IMR-90 (cell line): ENCODE data around the gene TRDN. TPM values are rescaled to one million over a fixed set of nuclear protein-coding genes. Genes with fewer than 3 reads are reported as not detected.

Source experiments
- ATAC-seq: fragments of 200-7000 bp; cut with Tn5 transposase; 2 replicates; pipeline ENCODE4 v1.9.1; 2020; ENCODE audit warnings: low read depth, mild to moderate bottlenecking, moderate library complexity
- BruUV-seq: library from RNA; stranded (reverse); fragments of 400-500 nt; replicated peaks from 2 replicates; lab custom pipeline; 2021; lab: Mats Ljungman, UMichigan
- CTCF ChIA-PET: fragments of 300-600 bp; formaldehyde crosslinking; extraction: SDS; loops from one replicate; lab custom pipeline; 2021; ENCODE audit warnings: antibody characterized with exemption; lab: Yijun Ruan, JAX
- POLR2A ChIA-PET: fragments of 300-600 bp; sonication (Branson Sonifier 250); formaldehyde crosslinking; loops from one replicate; lab custom pipeline; 2022; ENCODE audit warnings: antibody characterized with exemption; ENCODE audit not compliant: unreplicated experiment; lab: Charles Lee
- DNase-seq: peaks from one replicate; pipeline ENCODE4 v3.0.0; 2013
- H2AFZ ChIP-seq: replicated peaks from 2 replicates; pipeline ENCODE3; 2013; ENCODE audit warnings: low read length, mild to moderate bottlenecking; ENCODE audit not compliant: poor library complexity
- H2AK5ac ChIP-seq: 2 replicates; pipeline ENCODE4 v1.6.1; 2013; ENCODE audit warnings: low read depth, low read length, inconsistent platforms
- H2AK9ac ChIP-seq: replicated peaks from 2 replicates; pipeline ENCODE3; 2013; ENCODE audit warnings: mild to moderate bottlenecking, low read depth, low read length, moderate library complexity; ENCODE audit not compliant: poor library complexity
- H2BK120ac ChIP-seq: 2 replicates; pipeline ENCODE4 v1.6.1; 2013; ENCODE audit warnings: low read depth, low read length, inconsistent platforms
- H2BK15ac ChIP-seq: 3 replicates; pipeline ENCODE4 v1.6.1; 2013; ENCODE audit warnings: low read depth, low read length, inconsistent platforms
- H2BK20ac ChIP-seq: 2 replicates; pipeline ENCODE4 v1.6.1; 2013; ENCODE audit warnings: low read depth, mild to moderate bottlenecking, inconsistent platforms, low read length, moderate library complexity
- H2BK5ac ChIP-seq: 2 replicates; pipeline ENCODE4 v1.6.1; 2013; ENCODE audit warnings: mild to moderate bottlenecking, low read depth, low read length, inconsistent platforms; ENCODE audit not compliant: poor library complexity, severe bottlenecking
- H3K14ac ChIP-seq: replicated peaks from 2 replicates; pipeline ENCODE4 v1.6.1; 2013; ENCODE audit warnings: low read depth, low read length, inconsistent platforms
- H3K18ac ChIP-seq: 2 replicates; pipeline ENCODE4 v1.6.1; 2013; ENCODE audit warnings: low read depth, low read length, control low read depth
- H3K23ac ChIP-seq: 2 replicates; pipeline ENCODE4 v1.6.1; 2013; ENCODE audit warnings: low read depth, low read length, inconsistent platforms
- H3K27ac ChIP-seq: 2 replicates; pipeline ENCODE4 v1.5.1; 2013; ENCODE audit warnings: mild to moderate bottlenecking, control low read depth, low read length; ENCODE audit not compliant: insufficient read depth
- H3K27me3 ChIP-seq: 2 replicates; pipeline ENCODE4 v1.6.1; 2013; ENCODE audit warnings: low read length; ENCODE audit not compliant: control insufficient read depth, insufficient read depth
- H3K36me3 ChIP-seq: 2 replicates; pipeline ENCODE4 v1.6.1; 2013; ENCODE audit warnings: low read length, mixed read lengths; ENCODE audit not compliant: control insufficient read depth, insufficient read depth
- H3K4ac ChIP-seq: 2 replicates; pipeline ENCODE4 v1.6.1; 2013; ENCODE audit warnings: low read depth, low read length, inconsistent platforms
- H3K4me1 ChIP-seq: 2 replicates; pipeline ENCODE4 v1.6.1; 2013; ENCODE audit warnings: low read length, mixed read lengths; ENCODE audit not compliant: control insufficient read depth, insufficient read depth
- H3K4me2 ChIP-seq: 2 replicates; pipeline ENCODE4 v1.6.1; 2013; ENCODE audit warnings: low read depth, mild to moderate bottlenecking, control low read depth, low read length, moderate library complexity
- H3K4me3 ChIP-seq: 2 replicates; pipeline ENCODE4 v1.5.1; 2013; ENCODE audit warnings: low read depth, mild to moderate bottlenecking, control low read depth, low read length, moderate library complexity; ENCODE audit not compliant: insufficient read depth
- H3K56ac ChIP-seq: 2 replicates; pipeline ENCODE4 v1.6.1; 2013; ENCODE audit warnings: low read length, inconsistent platforms; ENCODE audit not compliant: insufficient read depth; ENCODE audit errors: extremely low read depth
- H3K79me1 ChIP-seq, 2 experiments: 2 replicates each; pipeline ENCODE4 v1.6.1; 2013; ENCODE audit warnings: low read length in 2 of 2, inconsistent platforms in 1 of 2, low read depth in 1 of 2
- H3K9ac ChIP-seq: 2 replicates; pipeline ENCODE4 v1.6.1; 2013; ENCODE audit warnings: low read depth, low read length, control low read depth
- H3K9me1 ChIP-seq: 2 replicates; pipeline ENCODE4 v1.6.1; 2013; ENCODE audit warnings: low read length, inconsistent platforms; ENCODE audit not compliant: insufficient read depth
- H3K9me3 ChIP-seq: 2 replicates; pipeline ENCODE4 v1.6.1; 2013; ENCODE audit warnings: low read length; ENCODE audit not compliant: control insufficient read depth, insufficient read depth
- H4K20me1 ChIP-seq: 2 replicates; pipeline ENCODE4 v1.6.1; 2013; ENCODE audit warnings: low read length, inconsistent platforms; ENCODE audit not compliant: insufficient read depth
- H4K5ac ChIP-seq: 2 replicates; pipeline ENCODE4 v1.6.1; 2013; ENCODE audit warnings: mild to moderate bottlenecking, low read depth, low read length, control low read depth
- H4K8ac ChIP-seq, 2 experiments: 2 replicates each; pipeline ENCODE4 v1.6.1; 2013; ENCODE audit warnings: low read depth in 2 of 2, low read length in 2 of 2, control low read depth in 1 of 2, inconsistent platforms in 1 of 2
- H4K91ac ChIP-seq: 2 replicates; pipeline ENCODE4 v1.6.1; 2013; ENCODE audit warnings: low read depth, low read length, inconsistent platforms; ENCODE audit not compliant: insufficient read depth
- BHLHE40 ChIP-seq: fragments of 150-350 bp; IDR thresholded peaks from 2 replicates; pipeline ENCODE4 v1.6.1; 2016; ENCODE audit warnings: mild to moderate bottlenecking, low read depth, low read length
- CEBPB ChIP-seq: IDR thresholded peaks from 2 replicates; pipeline ENCODE4 v1.6.1; 2012; ENCODE audit warnings: low read depth, low read length, improper control_type of control experiment
- CHD1 ChIP-seq: IDR thresholded peaks from 2 replicates; pipeline ENCODE4 v1.6.1; 2012; ENCODE audit warnings: low read depth, low read length, improper control_type of control experiment
- FOS ChIP-seq: fragments of 150-350 bp; IDR thresholded peaks from 2 replicates; pipeline ENCODE4 v1.6.1; 2016; ENCODE audit warnings: low read depth, low read length
- MAFK ChIP-seq: IDR thresholded peaks from 2 replicates; pipeline ENCODE4 v1.6.1; 2012; ENCODE audit warnings: low read depth, low read length, improper control_type of control experiment
- MAZ ChIP-seq: IDR thresholded peaks from 2 replicates; pipeline ENCODE4 v1.6.1; 2012; ENCODE audit warnings: low read depth, mild to moderate bottlenecking, low read length, improper control_type of control experiment, moderate library complexity, borderline replicate concordance
- MXI1 ChIP-seq: IDR thresholded peaks from 2 replicates; pipeline ENCODE4 v1.6.1; 2012; ENCODE audit warnings: low read depth, mild to moderate bottlenecking, low read length, moderate library complexity, borderline replicate concordance
- NFE2L2 ChIP-seq: fragments of 150-350 bp; IDR thresholded peaks from 2 replicates; pipeline ENCODE4 v1.6.1; 2016; ENCODE audit warnings: low read depth, mild to moderate bottlenecking, low read length
- POLR2A ChIP-seq: IDR thresholded peaks from 2 replicates; pipeline ENCODE4 v1.6.1; 2012; ENCODE audit warnings: mild to moderate bottlenecking, low read depth, low read length
- RAD21 ChIP-seq: IDR thresholded peaks from 2 replicates; pipeline ENCODE4 v1.6.1; 2012; ENCODE audit warnings: low read length, improper control_type of control experiment
- RCOR1 ChIP-seq: IDR thresholded peaks from 2 replicates; pipeline ENCODE4 v1.6.1; 2012; ENCODE audit warnings: mild to moderate bottlenecking, low read length, improper control_type of control experiment; ENCODE audit not compliant: insufficient replicate concordance
- RFX5 ChIP-seq: IDR thresholded peaks from 2 replicates; pipeline ENCODE4 v1.8.0; 2012; ENCODE audit warnings: low read depth, mild to moderate bottlenecking, low read length, moderate library complexity
- SMC3 ChIP-seq: fragments of 150-350 bp; IDR thresholded peaks from 2 replicates; pipeline ENCODE4 v1.6.1; 2016; ENCODE audit warnings: low read depth, mild to moderate bottlenecking, antibody characterized with exemption, low read length, moderate library complexity
- USF2 ChIP-seq: fragments of 150-350 bp; IDR thresholded peaks from 2 replicates; pipeline ENCODE4 v1.6.1; 2017; ENCODE audit warnings: mild to moderate bottlenecking, antibody characterized with exemption, low read length, low read depth
- WGBS, 2 experiments: methylation state at CpG; one replicate each; pipeline versions ENCODE4 v1.1.5 to v1.1.7; 2013; ENCODE audit warnings: missing lambda C conversion rate in 2 of 2; ENCODE audit not compliant: insufficient read length in 1 of 2; ENCODE audit errors: extremely low coverage in 2 of 2; 5-methylcytosine and 5-hydroxymethylcytosine counted together
- dilution Hi-C: fragments of 300-500 bp; cut with HindIII; formaldehyde crosslinking; loops from one replicate; pipeline ENCODE4 v1.14.3; 2018; ENCODE audit warnings: low sequenced_read_pairs; ENCODE audit not compliant: unreplicated experiment
- in situ Hi-C: fragments of 300-500 bp; cut with MboI; formaldehyde crosslinking; loops from 3 replicates; pipeline ENCODE4 v1.14.3; 2019; ENCODE audit warnings: low sequenced_read_pairs, inconsistent platforms, mixed read lengths
- intact Hi-C: fragments of 100-400 bp; cut with micrococcal nuclease; formaldehyde crosslinking; loops from 2 replicates; pipeline ENCODE4 v1.10.0; 2022
- polyA plus RNA-seq, 3 experiments: library from polyadenylated mRNA; depleted of rRNA; stranded (reverse); fragments of >200 nt; gene quantifications; 2 replicates each; pipeline ENCODE4 v1.2.3, GENCODE V29; 2012; ENCODE audit warnings: low replicate concordance in 1 of 3
- total RNA-seq: library from RNA; depleted of rRNA; stranded (reverse); fragments of >200 nt; gene quantifications from 2 replicates; pipeline ENCODE4 v1.2.3, GENCODE V29; 2012
- TF ChIP-seq, protein P1 (sequence below): conservative IDR thresholded peaks from 2 replicates; pipeline ENCODE4 v1.5.1; 2012; ENCODE audit warnings: mild to moderate bottlenecking, low read depth, low read length, improper control_type of control experiment
- TF ChIP-seq, protein P2 (sequence below): fragments of 150-350 bp; IDR thresholded peaks from 2 replicates; pipeline ENCODE4 v1.6.1; 2016; ENCODE audit warnings: low read depth, mild to moderate bottlenecking, low read length, moderate library complexity, borderline replicate concordance

Gene TRDN
- total and polyA plus RNA-seq, 2 of the 4 experiments (the other 2 are of a cell fraction) = not detected

DNA sequence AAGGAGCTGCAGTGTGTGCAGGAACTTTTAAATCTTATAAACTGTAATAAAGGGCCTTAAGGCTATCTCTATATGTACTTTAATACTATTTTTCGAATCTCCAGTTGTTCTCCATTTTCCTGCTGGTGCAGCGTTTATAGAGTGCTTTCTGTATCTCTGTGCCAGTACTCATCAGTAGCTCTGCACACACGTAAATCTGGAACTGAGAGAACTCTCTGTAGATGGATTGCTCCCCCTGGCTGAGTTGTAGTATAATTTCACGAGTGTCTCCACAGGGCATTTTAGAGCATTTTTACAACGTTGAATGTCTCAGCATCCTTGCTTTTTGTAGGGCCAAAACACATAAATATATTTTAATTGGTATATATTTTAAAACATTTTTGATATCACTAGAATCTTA is 256.5 kb downstream of the TRDN start:
- ATAC-seq = no peak
- intact Hi-C loops = no loop called here
- in situ Hi-C loops = no loop called here

More for the DNA sequence above, 256.5 kb downstream of the TRDN start:
- TF ChIP-seq, protein P1, sequence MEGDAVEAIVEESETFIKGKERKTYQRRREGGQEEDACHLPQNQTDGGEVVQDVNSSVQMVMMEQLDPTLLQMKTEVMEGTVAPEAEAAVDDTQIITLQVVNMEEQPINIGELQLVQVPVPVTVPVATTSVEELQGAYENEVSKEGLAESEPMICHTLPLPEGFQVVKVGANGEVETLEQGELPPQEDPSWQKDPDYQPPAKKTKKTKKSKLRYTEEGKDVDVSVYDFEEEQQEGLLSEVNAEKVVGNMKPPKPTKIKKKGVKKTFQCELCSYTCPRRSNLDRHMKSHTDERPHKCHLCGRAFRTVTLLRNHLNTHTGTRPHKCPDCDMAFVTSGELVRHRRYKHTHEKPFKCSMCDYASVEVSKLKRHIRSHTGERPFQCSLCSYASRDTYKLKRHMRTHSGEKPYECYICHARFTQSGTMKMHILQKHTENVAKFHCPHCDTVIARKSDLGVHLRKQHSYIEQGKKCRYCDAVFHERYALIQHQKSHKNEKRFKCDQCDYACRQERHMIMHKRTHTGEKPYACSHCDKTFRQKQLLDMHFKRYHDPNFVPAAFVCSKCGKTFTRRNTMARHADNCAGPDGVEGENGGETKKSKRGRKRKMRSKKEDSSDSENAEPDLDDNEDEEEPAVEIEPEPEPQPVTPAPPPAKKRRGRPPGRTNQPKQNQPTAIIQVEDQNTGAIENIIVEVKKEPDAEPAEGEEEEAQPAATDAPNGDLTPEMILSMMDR = no peak
- no peak for TF ChIP-seq CEBPB
- TF ChIP-seq POLR2A = no peak
- no peak for TF ChIP-seq NFE2L2
- no peak for TF ChIP-seq USF2
- no peak for TF ChIP-seq MAFK
- TF ChIP-seq SMC3 = no peak
- no peak for TF ChIP-seq RFX5
- TF ChIP-seq MAZ = no peak
- no peak for TF ChIP-seq BHLHE40
- TF ChIP-seq FOS = no peak
- TF ChIP-seq, protein P2, sequence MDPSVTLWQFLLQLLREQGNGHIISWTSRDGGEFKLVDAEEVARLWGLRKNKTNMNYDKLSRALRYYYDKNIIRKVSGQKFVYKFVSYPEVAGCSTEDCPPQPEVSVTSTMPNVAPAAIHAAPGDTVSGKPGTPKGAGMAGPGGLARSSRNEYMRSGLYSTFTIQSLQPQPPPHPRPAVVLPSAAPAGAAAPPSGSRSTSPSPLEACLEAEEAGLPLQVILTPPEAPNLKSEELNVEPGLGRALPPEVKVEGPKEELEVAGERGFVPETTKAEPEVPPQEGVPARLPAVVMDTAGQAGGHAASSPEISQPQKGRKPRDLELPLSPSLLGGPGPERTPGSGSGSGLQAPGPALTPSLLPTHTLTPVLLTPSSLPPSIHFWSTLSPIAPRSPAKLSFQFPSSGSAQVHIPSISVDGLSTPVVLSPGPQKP = no peak
- TF ChIP-seq MXI1 = no peak
- TF ChIP-seq RAD21 = no peak
- TF ChIP-seq RCOR1 = no peak
- TF ChIP-seq CHD1 = no peak
- DNase-seq = no peak
- POLR2A ChIA-PET = no interaction called here
- Histone ChIP-seq H4K8ac (no peak overlapping the region), H4K5ac (no peak overlapping the region), H2BK120ac (no peak overlapping the region), H3K4me3 (no peak overlapping the region), H3K4me2 (no peak overlapping the region), H2AFZ (no peak overlapping the region), H3K14ac (no peak overlapping the region), H3K9ac (no peak overlapping the region), H3K23ac (no peak overlapping the region), H3K56ac (no peak overlapping the region), H2AK5ac (no peak overlapping the region), H3K4me1 (no peaks in the 10 kb centered on the region), H3K79me1 (no peaks in the 10 kb centered on the region), H3K36me3 (no peaks in the 10 kb centered on the region), H2BK15ac (no peak overlapping the region), H4K20me1 (no peaks in the 10 kb centered on the region), H3K4ac (no peak overlapping the region), H3K9me1 (no peaks in the 10 kb centered on the region), H4K91ac (no peak overlapping the region), H2BK5ac (no peak overlapping the region), H3K9me3 (peaks cover 3% of the 10 kb centered on the region; the same call in 1 of the 2 replicates), H3K27ac (no peak overlapping the region), H2BK20ac (no peak overlapping the region), H3K18ac (no peak overlapping the region), H2AK9ac (no peak overlapping the region), H3K27me3 (no peaks in the 10 kb centered on the region)
- no CpG with 5 or more reads among the region's 5 CpGs for WGBS, 2 experiments
- no TSS peak for BruUV-seq
- dilution Hi-C loops = no loop called here
- CTCF ChIA-PET = no interaction called here
